ENCODE measurements around the gene ATPAF1. TPM values are rescaled to one million over a fixed set of nuclear protein-coding genes. Genes with fewer than 3 reads are reported as not detected.

Gene ATPAF1
- total RNA-seq, 2 donors from 2014 or later, result 52.2 to 71.3 TPM

- no peak overlapping the region for H3K27ac ChIP-seq
- DNase-seq (ENCODE audit: low spot score), result no peak
- WGBS, result 34% methylated on average over 3 of the region's 3 CpGs
- no peak for TF ChIP-seq POLR2A (IDR thresholded peaks at IDR 0.05)
- peak in 3 of 4 experiments; percentile 30 to 60 (median 56) for TF ChIP-seq CTCF (IDR thresholded peaks at IDR 0.05)
- TF ChIP-seq POLR2AphosphoS5 (IDR thresholded peaks at IDR 0.05), result peak; percentile 28
- H3K4me3 ChIP-seq, result no peak overlapping the region
- H3K27me3 ChIP-seq (replicated peaks; ENCODE audit: insufficient read depth), result no peaks in the 10 kb centered on the region
- intact Hi-C loops (cut with DNase I), result no loop called here
- no peaks in the 10 kb centered on the region for H3K4me1 ChIP-seq (replicated peaks)
- no peaks in the 10 kb centered on the region for H3K36me3 ChIP-seq
- no peaks in the 10 kb centered on the region for H3K9me3 ChIP-seq
Measured at GRCh38 chr1:46622344-46622743, 45.8 kb downstream of the ATPAF1 start.

DNA sequence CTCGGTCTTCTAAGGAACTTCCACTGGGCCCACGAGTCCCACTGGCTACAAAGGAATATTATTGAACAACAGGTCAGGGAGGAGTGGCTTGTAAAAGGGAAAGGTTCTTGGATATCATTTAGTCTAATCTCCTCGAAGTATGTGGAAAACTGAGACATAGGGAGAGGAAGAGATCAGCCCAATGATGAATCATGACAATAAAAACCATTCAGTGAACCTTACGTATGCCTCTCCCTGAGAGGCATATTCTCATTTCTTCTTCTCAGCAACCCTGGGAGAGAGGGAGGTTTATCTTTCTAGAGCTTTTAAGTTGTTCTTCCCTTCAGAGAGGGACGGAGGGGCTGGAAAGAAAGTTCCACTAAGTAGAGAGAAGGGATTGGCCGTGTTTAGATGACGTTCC lies 46.2 kb downstream of the ATPAF1 start:
- H3K27ac ChIP-seq, result no peak overlapping the region
- TF ChIP-seq CTCF (IDR thresholded peaks at IDR 0.05), result no peak
- H3K9me3 ChIP-seq, result no peaks in the 10 kb centered on the region
- intact Hi-C loops (cut with DNase I), result no loop called here
- 54% methylated on average over 7 of the region's 7 CpGs for WGBS
- H3K4me3 ChIP-seq, result no peak overlapping the region
- no peaks in the 10 kb centered on the region for H3K4me1 ChIP-seq (replicated peaks)
- no peak for DNase-seq (ENCODE audit: low spot score)
- H3K27me3 ChIP-seq (replicated peaks; ENCODE audit: insufficient read depth), result no peaks in the 10 kb centered on the region
- no peaks in the 10 kb centered on the region for H3K36me3 ChIP-seq

- WGBS, result 86% methylated on average over 5 of the region's 5 CpGs
- DNase-seq (ENCODE audit: low spot score), result no peak
- no peaks in the 10 kb centered on the region for H3K9me3 ChIP-seq
- H3K27ac ChIP-seq, result no peak overlapping the region
- H3K4me3 ChIP-seq, result no peak overlapping the region
- no peak for TF ChIP-seq POLR2A (IDR thresholded peaks at IDR 0.05)
- no peak for TF ChIP-seq CTCF (IDR thresholded peaks at IDR 0.05)
- TF ChIP-seq POLR2AphosphoS5 (IDR thresholded peaks at IDR 0.05), result no peak
- no peaks in the 10 kb centered on the region for H3K27me3 ChIP-seq (replicated peaks; ENCODE audit: insufficient read depth)
- intact Hi-C loops (cut with DNase I), result no loop called here
- H3K36me3 ChIP-seq, result no peaks in the 10 kb centered on the region
- peaks cover 3% of the 10 kb centered on the region for H3K4me1 ChIP-seq (replicated peaks)
Measured at GRCh38 chr1:46619656-46620258, 48.4 kb downstream of the ATPAF1 start.

DNA sequence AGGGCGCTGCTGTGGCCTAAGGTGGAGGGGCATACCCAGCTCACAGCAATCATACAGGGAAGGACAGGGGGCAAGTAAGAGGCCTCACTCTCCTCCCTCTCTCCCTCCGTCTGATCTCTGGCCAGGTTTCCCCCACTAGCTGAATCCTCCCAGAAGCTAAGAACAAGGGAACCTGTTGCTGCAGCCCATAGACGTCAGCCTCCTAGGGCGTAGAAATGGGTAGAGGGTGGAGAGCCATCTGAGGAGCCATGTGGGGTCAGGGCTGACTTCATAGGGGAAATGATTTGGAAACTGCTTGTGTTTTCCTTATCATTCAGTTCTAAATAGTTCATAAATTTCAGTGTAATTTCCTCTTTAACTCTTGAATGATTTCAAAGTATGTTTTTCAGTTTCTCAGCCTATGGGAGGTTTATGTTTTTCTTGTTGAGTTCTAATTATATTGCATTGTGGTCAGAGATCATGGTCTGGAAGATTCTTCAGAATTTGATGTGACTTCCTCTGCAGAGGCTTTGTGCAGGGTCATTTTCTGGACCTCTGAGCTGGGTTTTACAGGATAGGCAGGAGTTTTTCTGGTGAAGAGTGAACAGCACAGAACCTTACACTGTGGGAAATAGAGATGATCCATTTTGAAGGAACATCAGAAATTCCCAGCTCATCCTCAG lies 49.3 kb downstream of the ATPAF1 start:
- Histone ChIP-seq H3K4me1 (replicated peaks) (peaks cover 3% of the 10 kb centered on the region), H3K27me3 (replicated peaks; ENCODE audit: insufficient read depth) (no peaks in the 10 kb centered on the region), H3K36me3 (no peaks in the 10 kb centered on the region), H3K9me3 (no peaks in the 10 kb centered on the region), H3K27ac (no peak overlapping the region), H3K4me3 (no peak overlapping the region)
- 90% methylated on average over 4 of the region's 4 CpGs for WGBS
- intact Hi-C loops (cut with DNase I), result no loop called here
- TF ChIP-seq POLR2AphosphoS5 (IDR thresholded peaks at IDR 0.05), result no peak
- no peak for TF ChIP-seq POLR2A (IDR thresholded peaks at IDR 0.05)
- TF ChIP-seq CTCF (IDR thresholded peaks at IDR 0.05), result no peak
- no peak for DNase-seq (ENCODE audit: low spot score)

GRCh38 chr1:46617833-46618232 lies 50.3 kb downstream of the ATPAF1 start:
- no peaks in the 10 kb centered on the region for H3K9me3 ChIP-seq
- H3K36me3 ChIP-seq, result no peaks in the 10 kb centered on the region
- no peak overlapping the region for H3K27ac ChIP-seq
- 89% methylated on average over 3 of the region's 3 CpGs for WGBS
- no peak overlapping the region for H3K4me3 ChIP-seq
- TF ChIP-seq CTCF (IDR thresholded peaks at IDR 0.05), result no peak
- TF ChIP-seq POLR2AphosphoS5 (IDR thresholded peaks at IDR 0.05), result no peak
- TF ChIP-seq POLR2A (IDR thresholded peaks at IDR 0.05), result no peak
- peaks cover 3% of the 10 kb centered on the region for H3K4me1 ChIP-seq (replicated peaks)
- intact Hi-C loops (cut with DNase I), result loop anchor here (2.0 kb wide), 1 partner anchor 101 kb away; the partner anchor contains the start of gene EFCAB14
- H3K27me3 ChIP-seq (replicated peaks; ENCODE audit: insufficient read depth), result no peaks in the 10 kb centered on the region
- no peak for DNase-seq (ENCODE audit: low spot score)

All from prostate gland (tissue), 2 donors.